IMR-90 (cell line): ENCODE measurements around the gene C5orf15. TPM values are rescaled to one million over a fixed set of nuclear protein-coding genes. Genes with fewer than 3 reads are reported as not detected.

Source experiments
- ATAC-seq: fragments of 200-7000 bp; cut with Tn5 transposase; 2 replicates; pipeline ENCODE4 v1.9.1; 2020; ENCODE audit warnings: low read depth, mild to moderate bottlenecking, moderate library complexity
- BruUV-seq: library from RNA; stranded (reverse); fragments of 400-500 nt; replicated peaks from 2 replicates; lab custom pipeline; 2021; lab: Mats Ljungman, UMichigan
- CTCF ChIA-PET: fragments of 300-600 bp; formaldehyde crosslinking; extraction: SDS; loops from one replicate; lab custom pipeline; 2021; ENCODE audit warnings: antibody characterized with exemption; lab: Yijun Ruan, JAX
- POLR2A ChIA-PET: fragments of 300-600 bp; sonication (Branson Sonifier 250); formaldehyde crosslinking; loops from one replicate; lab custom pipeline; 2022; ENCODE audit warnings: antibody characterized with exemption; ENCODE audit not compliant: unreplicated experiment; lab: Charles Lee
- DNase-seq: peaks from one replicate; pipeline ENCODE4 v3.0.0; 2013
- H2AFZ ChIP-seq: replicated peaks from 2 replicates; pipeline ENCODE3; 2013; ENCODE audit warnings: low read length, mild to moderate bottlenecking; ENCODE audit not compliant: poor library complexity
- H2AK5ac ChIP-seq: 2 replicates; pipeline ENCODE4 v1.6.1; 2013; ENCODE audit warnings: low read depth, low read length, inconsistent platforms
- H2AK9ac ChIP-seq: replicated peaks from 2 replicates; pipeline ENCODE3; 2013; ENCODE audit warnings: mild to moderate bottlenecking, low read depth, low read length, moderate library complexity; ENCODE audit not compliant: poor library complexity
- H2BK120ac ChIP-seq: 2 replicates; pipeline ENCODE4 v1.6.1; 2013; ENCODE audit warnings: low read depth, low read length, inconsistent platforms
- H2BK15ac ChIP-seq: 3 replicates; pipeline ENCODE4 v1.6.1; 2013; ENCODE audit warnings: low read depth, low read length, inconsistent platforms
- H2BK20ac ChIP-seq: 2 replicates; pipeline ENCODE4 v1.6.1; 2013; ENCODE audit warnings: low read depth, mild to moderate bottlenecking, inconsistent platforms, low read length, moderate library complexity
- H2BK5ac ChIP-seq: 2 replicates; pipeline ENCODE4 v1.6.1; 2013; ENCODE audit warnings: mild to moderate bottlenecking, low read depth, low read length, inconsistent platforms; ENCODE audit not compliant: poor library complexity, severe bottlenecking
- H3K14ac ChIP-seq: replicated peaks from 2 replicates; pipeline ENCODE4 v1.6.1; 2013; ENCODE audit warnings: low read depth, low read length, inconsistent platforms
- H3K18ac ChIP-seq: 2 replicates; pipeline ENCODE4 v1.6.1; 2013; ENCODE audit warnings: low read depth, low read length, control low read depth
- H3K23ac ChIP-seq: 2 replicates; pipeline ENCODE4 v1.6.1; 2013; ENCODE audit warnings: low read depth, low read length, inconsistent platforms
- H3K27ac ChIP-seq: 2 replicates; pipeline ENCODE4 v1.5.1; 2013; ENCODE audit warnings: mild to moderate bottlenecking, control low read depth, low read length; ENCODE audit not compliant: insufficient read depth
- H3K27me3 ChIP-seq: 2 replicates; pipeline ENCODE4 v1.6.1; 2013; ENCODE audit warnings: low read length; ENCODE audit not compliant: control insufficient read depth, insufficient read depth
- H3K36me3 ChIP-seq: 2 replicates; pipeline ENCODE4 v1.6.1; 2013; ENCODE audit warnings: low read length, mixed read lengths; ENCODE audit not compliant: control insufficient read depth, insufficient read depth
- H3K4ac ChIP-seq: 2 replicates; pipeline ENCODE4 v1.6.1; 2013; ENCODE audit warnings: low read depth, low read length, inconsistent platforms
- H3K4me1 ChIP-seq: 2 replicates; pipeline ENCODE4 v1.6.1; 2013; ENCODE audit warnings: low read length, mixed read lengths; ENCODE audit not compliant: control insufficient read depth, insufficient read depth
- H3K4me2 ChIP-seq: 2 replicates; pipeline ENCODE4 v1.6.1; 2013; ENCODE audit warnings: low read depth, mild to moderate bottlenecking, control low read depth, low read length, moderate library complexity
- H3K4me3 ChIP-seq: 2 replicates; pipeline ENCODE4 v1.5.1; 2013; ENCODE audit warnings: low read depth, mild to moderate bottlenecking, control low read depth, low read length, moderate library complexity; ENCODE audit not compliant: insufficient read depth
- H3K56ac ChIP-seq: 2 replicates; pipeline ENCODE4 v1.6.1; 2013; ENCODE audit warnings: low read length, inconsistent platforms; ENCODE audit not compliant: insufficient read depth; ENCODE audit errors: extremely low read depth
- H3K79me1 ChIP-seq, 2 experiments: 2 replicates each; pipeline ENCODE4 v1.6.1; 2013; ENCODE audit warnings: low read length in 2 of 2, inconsistent platforms in 1 of 2, low read depth in 1 of 2
- H3K9ac ChIP-seq: 2 replicates; pipeline ENCODE4 v1.6.1; 2013; ENCODE audit warnings: low read depth, low read length, control low read depth
- H3K9me1 ChIP-seq: 2 replicates; pipeline ENCODE4 v1.6.1; 2013; ENCODE audit warnings: low read length, inconsistent platforms; ENCODE audit not compliant: insufficient read depth
- H3K9me3 ChIP-seq: 2 replicates; pipeline ENCODE4 v1.6.1; 2013; ENCODE audit warnings: low read length; ENCODE audit not compliant: control insufficient read depth, insufficient read depth
- H4K20me1 ChIP-seq: 2 replicates; pipeline ENCODE4 v1.6.1; 2013; ENCODE audit warnings: low read length, inconsistent platforms; ENCODE audit not compliant: insufficient read depth
- H4K5ac ChIP-seq: 2 replicates; pipeline ENCODE4 v1.6.1; 2013; ENCODE audit warnings: mild to moderate bottlenecking, low read depth, low read length, control low read depth
- H4K8ac ChIP-seq, 2 experiments: 2 replicates each; pipeline ENCODE4 v1.6.1; 2013; ENCODE audit warnings: low read depth in 2 of 2, low read length in 2 of 2, control low read depth in 1 of 2, inconsistent platforms in 1 of 2
- H4K91ac ChIP-seq: 2 replicates; pipeline ENCODE4 v1.6.1; 2013; ENCODE audit warnings: low read depth, low read length, inconsistent platforms; ENCODE audit not compliant: insufficient read depth
- ELK1 ChIP-seq: fragments of 150-350 bp; IDR thresholded peaks from 2 replicates; pipeline ENCODE4 v1.6.1; 2016; ENCODE audit warnings: low read depth, mild to moderate bottlenecking, low read length, moderate library complexity, borderline replicate concordance
- MAFK ChIP-seq: IDR thresholded peaks from 2 replicates; pipeline ENCODE4 v1.6.1; 2012; ENCODE audit warnings: low read depth, low read length, improper control_type of control experiment
- MXI1 ChIP-seq: IDR thresholded peaks from 2 replicates; pipeline ENCODE4 v1.6.1; 2012; ENCODE audit warnings: low read depth, mild to moderate bottlenecking, low read length, moderate library complexity, borderline replicate concordance
- NFE2L2 ChIP-seq: fragments of 150-350 bp; IDR thresholded peaks from 2 replicates; pipeline ENCODE4 v1.6.1; 2016; ENCODE audit warnings: low read depth, mild to moderate bottlenecking, low read length
- RCOR1 ChIP-seq: IDR thresholded peaks from 2 replicates; pipeline ENCODE4 v1.6.1; 2012; ENCODE audit warnings: mild to moderate bottlenecking, low read length, improper control_type of control experiment; ENCODE audit not compliant: insufficient replicate concordance
- SMC3 ChIP-seq: fragments of 150-350 bp; IDR thresholded peaks from 2 replicates; pipeline ENCODE4 v1.6.1; 2016; ENCODE audit warnings: low read depth, mild to moderate bottlenecking, antibody characterized with exemption, low read length, moderate library complexity
- USF2 ChIP-seq: fragments of 150-350 bp; IDR thresholded peaks from 2 replicates; pipeline ENCODE4 v1.6.1; 2017; ENCODE audit warnings: mild to moderate bottlenecking, antibody characterized with exemption, low read length, low read depth
- WGBS, 2 experiments: methylation state at CpG; one replicate each; pipeline versions ENCODE4 v1.1.5 to v1.1.7; 2013; ENCODE audit warnings: missing lambda C conversion rate in 2 of 2; ENCODE audit not compliant: insufficient read length in 1 of 2; ENCODE audit errors: extremely low coverage in 2 of 2; 5-methylcytosine and 5-hydroxymethylcytosine counted together
- dilution Hi-C: fragments of 300-500 bp; cut with HindIII; formaldehyde crosslinking; loops from one replicate; pipeline ENCODE4 v1.14.3; 2018; ENCODE audit warnings: low sequenced_read_pairs; ENCODE audit not compliant: unreplicated experiment
- in situ Hi-C: fragments of 300-500 bp; cut with MboI; formaldehyde crosslinking; loops from 3 replicates; pipeline ENCODE4 v1.14.3; 2019; ENCODE audit warnings: low sequenced_read_pairs, inconsistent platforms, mixed read lengths
- intact Hi-C: fragments of 100-400 bp; cut with micrococcal nuclease; formaldehyde crosslinking; loops from 2 replicates; pipeline ENCODE4 v1.10.0; 2022
- polyA plus RNA-seq, 3 experiments: library from polyadenylated mRNA; depleted of rRNA; stranded (reverse); fragments of >200 nt; gene quantifications; 2 replicates each; pipeline ENCODE4 v1.2.3, GENCODE V29; 2012; ENCODE audit warnings: low replicate concordance in 1 of 3
- total RNA-seq: library from RNA; depleted of rRNA; stranded (reverse); fragments of >200 nt; gene quantifications from 2 replicates; pipeline ENCODE4 v1.2.3, GENCODE V29; 2012

The C5orf15 gene
- total and polyA plus RNA-seq, 2 of the 4 experiments (the other 2 are of a cell fraction) = 35.1 to 73.5 TPM

GRCh38 chr5:133928587-133929393, 39.6 kb downstream of the C5orf15 start:
- peaks cover 45% of the 10 kb centered on the region for H3K27me3 ChIP-seq
- 100% methylated on average over 1 of the region's 9 CpGs; no CpG with 5 or more reads in 1 of the 2 experiments for WGBS, 2 experiments

More at GRCh38 chr5:133928587-133929393, 39.6 kb downstream of the C5orf15 start:
- H3K4me1 ChIP-seq = peaks cover 6% of the 10 kb centered on the region; the same call in 1 of the 2 replicates
- no TSS peak for BruUV-seq
- H2BK20ac ChIP-seq = no peak overlapping the region
- ATAC-seq (no peak), DNase-seq (no peak)
- H2BK5ac ChIP-seq = no peak overlapping the region
- intact Hi-C loops (no loop called here), in situ Hi-C loops (no loop called here), dilution Hi-C loops (no loop called here)
- peaks cover 4% of the 10 kb centered on the region for H3K9me1 ChIP-seq
- no peak overlapping the region for H3K4me2 ChIP-seq
- H3K4me3 ChIP-seq = no peak overlapping the region
- H3K18ac ChIP-seq = no peak overlapping the region
- H3K9ac ChIP-seq = no peak overlapping the region
- no peak overlapping the region for H4K8ac ChIP-seq
- H3K27ac ChIP-seq = no peak overlapping the region
- H4K5ac ChIP-seq = no peak overlapping the region
- no peak overlapping the region for H3K14ac ChIP-seq
- no peak overlapping the region for H2BK120ac ChIP-seq
- H2AK5ac ChIP-seq = no peak overlapping the region
- no peak overlapping the region for H2BK15ac ChIP-seq
- POLR2A ChIA-PET = no interaction called here
- no peak overlapping the region for H4K91ac ChIP-seq
- no peak overlapping the region for H2AFZ ChIP-seq
- CTCF ChIA-PET = interaction anchor here (0.7 kb wide), 1 partner anchor 21 kb away, joined by 3 read pairs; no protein-coding TSS in a partner anchor
- no peaks in the 10 kb centered on the region for H3K9me3 ChIP-seq
- no peak overlapping the region for H3K4ac ChIP-seq
- no peaks in the 10 kb centered on the region for H3K36me3 ChIP-seq
- TF ChIP-seq NFE2L2 = no peak
- no peak for TF ChIP-seq RCOR1
- TF ChIP-seq USF2 = no peak
- no peak for TF ChIP-seq SMC3
- TF ChIP-seq ELK1 = no peak
- no peak for TF ChIP-seq MAFK
- TF ChIP-seq MXI1 = no peak
- no peak overlapping the region for H3K56ac ChIP-seq
- H2AK9ac ChIP-seq = no peak overlapping the region
- no peaks in the 10 kb centered on the region for H4K20me1 ChIP-seq
- no peak overlapping the region for H3K23ac ChIP-seq
- no peaks in the 10 kb centered on the region for H3K79me1 ChIP-seq
